Stimulated activated CD8-positive, alpha-beta memory T cell treated with anti-CD3 and anti-CD28 coated beads, Interleukin-12 subunit alpha, Interleukin-12 subunit beta, amount 100 ng/mL, for 1 hour (primary cell): ENCODE measurements around the gene TRAF2.
A peak's percentile ranks its signal among the peaks of the same experiment; 100 is the strongest.
"Not testable (repeated sequence)": the region's sequence is repeated elsewhere in the genome, so short reads cannot be mapped to it uniquely, and the experiment has no call there.

Experiments
- DNase-seq: peaks from one replicate; pipeline ENCODE4 v3.0.0-alpha.2; 2020; ENCODE audit warnings: low read depth

Gene TRAF2

GRCh38 chr9:136882109-136882946, 4.0 kb upstream of the TRAF2 start:
- peak; percentile 90 for DNase-seq

- DNase-seq: not testable (repeated sequence)
Measured at GRCh38 chr9:136882947-136883283, 3.4 kb upstream of the TRAF2 start.

GRCh38 chr9:136883670-136884069, 2.6 kb upstream of the TRAF2 start:
- DNase-seq: not testable (repeated sequence)

- no peak for DNase-seq
Measured at GRCh38 chr9:136886610-136887597, 588 bp downstream of the TRAF2 start.

GRCh38 chr9:136888454-136888853, 2.1 kb downstream of the TRAF2 start:
- DNase-seq: no peak

GRCh38 chr9:136889858-136890257, 3.5 kb downstream of the TRAF2 start:
- DNase-seq: no peak

- no peak for DNase-seq
Measured at GRCh38 chr9:136890661-136891060, 4.3 kb downstream of the TRAF2 start.

GRCh38 chr9:136896027-136896426, 9.7 kb downstream of the TRAF2 start:
- no peak for DNase-seq

- DNase-seq: no peak
Measured at GRCh38 chr9:136898483-136899100, 12.3 kb downstream of the TRAF2 start.

GRCh38 chr9:136899196-136899595, 12.9 kb downstream of the TRAF2 start:
- DNase-seq: no peak

GRCh38 chr9:136900556-136900955, 14.2 kb downstream of the TRAF2 start:
- DNase-seq: no peak

GRCh38 chr9:136900988-136901515, 14.7 kb downstream of the TRAF2 start:
- DNase-seq: no peak

GRCh38 chr9:136901516-136902258, 15.4 kb downstream of the TRAF2 start:
- DNase-seq: peak; percentile 51

- peak; percentile 73 for DNase-seq
Measured at GRCh38 chr9:136902259-136902821, 16.0 kb downstream of the TRAF2 start.

GRCh38 chr9:136903041-136903554, 16.8 kb downstream of the TRAF2 start:
- no peak for DNase-seq

GRCh38 chr9:136906266-136906665, 19.9 kb downstream of the TRAF2 start:
- no peak for DNase-seq

GRCh38 chr9:136907011-136907914, 20.9 kb downstream of the TRAF2 start:
- DNase-seq: no peak

- DNase-seq: no peak
Measured at GRCh38 chr9:136910197-136910900, 24.0 kb downstream of the TRAF2 start.

GRCh38 chr9:136910901-136911245, 24.6 kb downstream of the TRAF2 start:
- DNase-seq: no peak
